ENCODE measurements around the gene KRTAP12-1. TPM values are rescaled to one million over a fixed set of nuclear protein-coding genes. Genes with fewer than 3 reads are reported as not detected.
"Not testable (repeated sequence)": the region's sequence is repeated elsewhere in the genome, so short reads cannot be mapped to it uniquely, and the experiment has no call there.

Gene KRTAP12-1
- total and polyA plus RNA-seq, 4 donors = not detected

- Histone ChIP-seq H3K9ac (ENCODE audit: insufficient read depth in 1 of 2, low read length in 2 of 2) (no peak within 1 kb of the TSS), H3K9me3 (ENCODE audit: control insufficient read depth in 4 of 4, insufficient read depth in 3 of 4, low read length in 3 of 4) (peaks cover 0 to 8% (median 1%) of the 10 kb centered on the region in 4 donors), H3K4me3 (no peak within 1 kb of the TSS), H3K36me3 (ENCODE audit: control insufficient read depth in 4 of 4, insufficient read depth in 4 of 4, low read length in 4 of 4) (no peaks in the 10 kb centered on the region), H3K27me3 (ENCODE audit: control insufficient read depth in 3 of 3, insufficient read depth in 3 of 3, low read length in 2 of 3) (no peaks in the 10 kb centered on the region), H3K4me1 (ENCODE audit: control insufficient read depth in 5 of 5, insufficient read depth in 5 of 5, low read length in 5 of 5) (no peaks in the 10 kb centered on the region), H3K27ac (ENCODE audit: low read depth in 1 of 2, low read length in 1 of 2) (no peak within 1 kb of the TSS)
- no peak for TF ChIP-seq CTCF (IDR thresholded peaks at IDR 0.05; ENCODE audit: control extremely low read depth, extremely low read depth)
- 68 to 76% methylated on average over 19 of the region's 19 CpGs for WGBS, 2 donors
- no peak for DNase-seq
- no peak for ATAC-seq (ENCODE audit: insufficient read depth, low FRiP score)
These were observed 15.3 kb downstream of the KRTAP12-1 start, which contains the start of gene KRTAP12-2 for GRCh38 chr21:44666401-44667320. TSS of gene KRTAP12-2 (minus strand) at chr21:44666927. CDS start at chr21:44666886, 41 bp downstream.

DNA sequence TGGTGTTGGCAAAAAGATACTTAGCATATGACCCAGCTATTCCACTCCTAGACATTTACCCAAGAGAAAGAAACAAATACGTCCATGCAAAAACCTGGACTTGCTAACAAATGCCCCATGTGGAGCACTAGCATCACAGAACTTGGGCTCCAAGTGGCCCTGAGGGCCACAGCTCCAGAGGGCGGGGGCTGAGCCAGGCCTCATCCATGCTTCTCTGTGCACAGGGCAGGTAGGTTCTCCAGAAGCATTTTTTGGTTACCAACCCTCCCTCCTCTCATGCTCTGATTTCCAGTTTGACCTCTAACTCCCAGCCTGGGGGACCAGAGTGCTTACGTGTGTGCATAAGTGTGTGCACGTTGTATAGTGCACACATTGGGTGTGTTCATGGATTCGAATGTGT lies 17.3 kb downstream of the KRTAP12-1 start:
- Histone ChIP-seq H3K9me3 (ENCODE audit: control insufficient read depth in 4 of 4, insufficient read depth in 3 of 4, low read length in 3 of 4) (no peaks in the 10 kb centered on the region), H3K36me3 (ENCODE audit: control insufficient read depth in 4 of 4, insufficient read depth in 4 of 4, low read length in 4 of 4) (no peaks in the 10 kb centered on the region), H3K4me1 (ENCODE audit: control insufficient read depth in 5 of 5, insufficient read depth in 5 of 5, low read length in 5 of 5) (no peaks in the 10 kb centered on the region), H3K4me3 (no peak overlapping the region), H3K27me3 (ENCODE audit: control insufficient read depth in 3 of 3, insufficient read depth in 3 of 3, low read length in 2 of 3) (no peaks in the 10 kb centered on the region), H3K27ac (ENCODE audit: low read depth in 1 of 2, low read length in 1 of 2) (no peak overlapping the region), H3K9ac (ENCODE audit: insufficient read depth in 1 of 2, low read length in 2 of 2) (no peak overlapping the region)
- no peak for TF ChIP-seq CTCF (IDR thresholded peaks at IDR 0.05; ENCODE audit: control extremely low read depth, extremely low read depth)
- DNase-seq = no peak
- WGBS, 2 donors = 89 to 91% methylated on average over 5 of the region's 5 CpGs
- no peak for ATAC-seq (ENCODE audit: insufficient read depth, low FRiP score)

- DNase-seq; H3K4me3 ChIP-seq; H3K36me3 ChIP-seq (ENCODE audit: control insufficient read depth in 4 of 4, insufficient read depth in 4 of 4, low read length in 4 of 4); ATAC-seq (ENCODE audit: insufficient read depth, low FRiP score); H3K27me3 ChIP-seq (ENCODE audit: control insufficient read depth in 3 of 3, insufficient read depth in 3 of 3, low read length in 2 of 3); H3K4me1 ChIP-seq (ENCODE audit: control insufficient read depth in 5 of 5, insufficient read depth in 5 of 5, low read length in 5 of 5); H3K9ac ChIP-seq (ENCODE audit: insufficient read depth in 1 of 2, low read length in 2 of 2); H3K27ac ChIP-seq (ENCODE audit: low read depth in 1 of 2, low read length in 1 of 2); H3K9me3 ChIP-seq (ENCODE audit: control insufficient read depth in 4 of 4, insufficient read depth in 3 of 4, low read length in 3 of 4): not testable (repeated sequence)
- WGBS, 2 donors = 60 to 66% methylated on average over 7 of the region's 7 CpGs
These were observed 20.4 kb downstream of the KRTAP12-1 start for GRCh38 chr21:44661567-44661966.

- Histone ChIP-seq H3K27ac (ENCODE audit: low read depth in 1 of 2, low read length in 1 of 2) (no peak overlapping the region), H3K36me3 (ENCODE audit: control insufficient read depth in 4 of 4, insufficient read depth in 4 of 4, low read length in 4 of 4) (no peaks in the 10 kb centered on the region), H3K9ac (ENCODE audit: insufficient read depth in 1 of 2, low read length in 2 of 2) (no peak overlapping the region), H3K27me3 (ENCODE audit: control insufficient read depth in 3 of 3, insufficient read depth in 3 of 3, low read length in 2 of 3) (no peaks in the 10 kb centered on the region), H3K4me1 (ENCODE audit: control insufficient read depth in 5 of 5, insufficient read depth in 5 of 5, low read length in 5 of 5) (peaks cover 0 to 1% (median 0%) of the 10 kb centered on the region in 5 donors), H3K4me3 (no peak overlapping the region), H3K9me3 (ENCODE audit: control insufficient read depth in 4 of 4, insufficient read depth in 3 of 4, low read length in 3 of 4) (peaks cover 0 to 12% (median 2%) of the 10 kb centered on the region in 4 donors)
- TF ChIP-seq CTCF (IDR thresholded peaks at IDR 0.05; ENCODE audit: control extremely low read depth, extremely low read depth) = no peak
- no peak for DNase-seq
- ATAC-seq (ENCODE audit: insufficient read depth, low FRiP score) = no peak
- 47 to 59% methylated on average over 11 of the region's 11 CpGs for WGBS, 2 donors
These were observed 22.9 kb downstream of the KRTAP12-1 start for GRCh38 chr21:44658913-44659595.

Data from lung (tissue), 12 donors.